DND-41 (cell line): ENCODE results near the gene BCAP29.

Experiments
- CTCF ChIP-seq: IDR thresholded peaks from 2 replicates; pipeline ENCODE4 v1.5.1; 2012; ENCODE audit warnings: borderline replicate concordance, low read length, moderate library complexity, mild to moderate bottlenecking; ENCODE audit not compliant: poor library complexity, severe bottlenecking; ENCODE audit errors: extremely low read depth
- EZH2 ChIP-seq: IDR thresholded peaks from 3 replicates; pipeline ENCODE4 v1.6.1; 2012; ENCODE audit warnings: borderline replicate concordance, low read depth, mild to moderate bottlenecking, moderate library complexity, low read length, inconsistent platforms; ENCODE audit not compliant: severe bottlenecking

- TF ChIP-seq CTCF (no peak), EZH2 (no peak)
These were observed 42.4 kb downstream of the BCAP29 start for GRCh38 chr7:107622429-107622828.
